Testis (tissue), 2 donors: ENCODE results near the gene CSKMT.

Experiments
- CTCF ChIP-seq, 3 experiments: fragments of 450-650 bp in 2 of 3; fragments of 200-600 bp in 1 of 3; sonication (generic) in 1 of 3; IDR thresholded peaks; one replicate each; pipeline ENCODE4 v1.5.1; 2016 to 2019; ENCODE audit warnings: antibody characterized with exemption in 3 of 3, mild to moderate bottlenecking in 2 of 3, moderate library complexity in 1 of 3
- POLR2A ChIP-seq: fragments of 450-650 bp; IDR thresholded peaks from one replicate; pipeline ENCODE4 v1.6.1; 2017; ENCODE audit warnings: antibody characterized with exemption, mild to moderate bottlenecking, moderate library complexity

- TF ChIP-seq POLR2A: no peak
- TF ChIP-seq CTCF (IDR thresholded peaks at IDR 0.05): no peak
Measured at GRCh38 chr11:62622476-62623089, 42.5 kb upstream of the CSKMT start.
